ENCODE measurements around the gene DDN.

DNA sequence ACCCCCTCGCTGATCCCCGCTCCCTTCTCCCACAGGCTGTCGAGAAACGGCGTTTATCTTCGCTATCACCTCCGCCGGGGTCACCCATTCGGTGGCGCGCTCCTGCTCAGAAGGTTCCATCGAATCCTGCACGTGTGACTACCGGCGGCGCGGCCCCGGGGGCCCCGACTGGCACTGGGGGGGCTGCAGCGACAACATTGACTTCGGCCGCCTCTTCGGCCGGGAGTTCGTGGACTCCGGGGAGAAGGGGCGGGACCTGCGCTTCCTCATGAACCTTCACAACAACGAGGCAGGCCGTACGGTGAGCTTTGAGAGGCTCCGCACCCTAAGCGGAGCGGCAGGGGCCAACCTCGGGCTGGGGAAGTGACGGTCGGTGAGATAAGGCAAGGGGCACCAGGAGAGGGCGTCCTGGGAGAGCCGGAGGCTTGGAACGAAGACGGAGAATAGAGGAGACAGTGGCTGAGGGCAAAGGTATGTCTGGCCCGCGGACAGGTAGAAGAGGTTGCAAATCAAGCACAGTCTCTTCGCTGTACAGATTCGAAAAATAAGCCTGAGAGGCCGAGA is 18.7 kb downstream of the DDN start:
- TF ChIP-seq YY1 (IDR thresholded peaks at IDR 0.05; ENCODE audit: insufficient read depth, insufficient read length) (no peak), ZNF274 (IDR thresholded peaks at IDR 0.05; ENCODE audit: low read depth, low read length) (no peak), SUZ12 (IDR thresholded peaks at IDR 0.05; ENCODE audit: extremely low read depth, insufficient read depth, insufficient read length) (peak; percentile 76)

All from NT2/D1 (cell line).